NCI-H146 (cell line): Measurements from ENCODE around the gene DSN1.

Source experiments
- DNase-seq: peaks from one replicate; lab custom pipeline; 2025; lab: John Stamatoyannopoulos, UW

The DSN1 gene

GRCh38 chr20:36754656-36755222, 18.8 kb downstream of the DSN1 start:
- DNase-seq: peak; percentile 48

- no peak for DNase-seq
These were observed 21.0 kb downstream of the DSN1 start for GRCh38 chr20:36752582-36752981.

GRCh38 chr20:36745927-36746659, 27.5 kb downstream of the DSN1 start, which contains the start of gene NDRG3:
TSS of gene NDRG3 (minus strand) at chr20:36746090. CDS start at chr20:36721735, 24,355 bp downstream.
- peak; percentile 97 for DNase-seq

GRCh38 chr20:36745234-36745926, 28.2 kb downstream of the DSN1 start:
- DNase-seq: peak; percentile 75

GRCh38 chr20:36744764-36745191, 28.8 kb downstream of the DSN1 start:
- DNase-seq: peak; percentile 40

GRCh38 chr20:36744243-36744642, 29.3 kb downstream of the DSN1 start:
- no peak for DNase-seq

- DNase-seq: no peak
These were observed 31.0 kb downstream of the DSN1 start for GRCh38 chr20:36742558-36742957.

- DNase-seq: no peak
These were observed 32.5 kb downstream of the DSN1 start for GRCh38 chr20:36741072-36741471.

- no peak for DNase-seq
These were observed 36.4 kb downstream of the DSN1 start for GRCh38 chr20:36737183-36737499.

GRCh38 chr20:36736451-36737182, 36.9 kb downstream of the DSN1 start:
- DNase-seq: no peak

GRCh38 chr20:36732456-36732855, 41.1 kb downstream of the DSN1 start:
- DNase-seq: no peak

- DNase-seq: no peak
These were observed 44.6 kb downstream of the DSN1 start for GRCh38 chr20:36728986-36729385.

GRCh38 chr20:36726168-36726567, 47.4 kb downstream of the DSN1 start:
- DNase-seq: no peak

- no peak for DNase-seq
These were observed 53.1 kb downstream of the DSN1 start for GRCh38 chr20:36720510-36720909.

GRCh38 chr20:36717657-36718056, 55.9 kb downstream of the DSN1 start:
- no peak for DNase-seq

GRCh38 chr20:36717021-36717420, 56.5 kb downstream of the DSN1 start:
- DNase-seq: no peak

- no peak for DNase-seq
These were observed 60.8 kb downstream of the DSN1 start for GRCh38 chr20:36712775-36713174.

- DNase-seq: no peak
These were observed 64.4 kb downstream of the DSN1 start for GRCh38 chr20:36709126-36709525.

- DNase-seq: no peak
These were observed 70.0 kb downstream of the DSN1 start for GRCh38 chr20:36703530-36703929.
